ENCODE data around the gene ATP6V1B1.

ATP6V1B1 gene

GRCh38 chr2:70893186-70893585 lies 42.5 kb upstream of the ATP6V1B1 start:
- Histone ChIP-seq H3K4me3 (ENCODE audit: low read depth in 1 of 2, low read length in 1 of 2) (no peak overlapping the region), H3K36me3 (no peaks in the 10 kb centered on the region), H3K4me1 (ENCODE audit: control insufficient read depth in 1 of 2, insufficient read depth in 1 of 2, low read depth in 1 of 2, low read length in 1 of 2) (peaks cover 0 to 8% of the 10 kb centered on the region in 2 experiments), H3K9me3 (no peaks in the 10 kb centered on the region), H3K27me3 (peaks cover 100% of the 10 kb centered on the region), H3K27ac (no peak overlapping the region)
- no peak for TF ChIP-seq CTCF (IDR thresholded peaks at IDR 0.05)

GRCh38 chr2:70894765-70895164 lies 40.9 kb upstream of the ATP6V1B1 start:
- Histone ChIP-seq H3K9me3 (no peaks in the 10 kb centered on the region), H3K4me3 (ENCODE audit: low read depth in 1 of 2, low read length in 1 of 2) (no peak overlapping the region), H3K27me3 (peaks cover 100% of the 10 kb centered on the region), H3K27ac (no peak overlapping the region), H3K36me3 (no peaks in the 10 kb centered on the region), H3K4me1 (ENCODE audit: control insufficient read depth in 1 of 2, insufficient read depth in 1 of 2, low read depth in 1 of 2, low read length in 1 of 2) (no peaks in the 10 kb centered on the region)
- TF ChIP-seq CTCF (IDR thresholded peaks at IDR 0.05), result no peak

- Histone ChIP-seq H3K4me3 (ENCODE audit: low read depth in 1 of 2, low read length in 1 of 2) (no peak overlapping the region), H3K4me1 (ENCODE audit: control insufficient read depth in 1 of 2, insufficient read depth in 1 of 2, low read depth in 1 of 2, low read length in 1 of 2) (peaks cover 0 to 1% of the 10 kb centered on the region in 2 experiments), H3K36me3 (no peaks in the 10 kb centered on the region), H3K27me3 (peaks cover 100% of the 10 kb centered on the region), H3K9me3 (no peaks in the 10 kb centered on the region), H3K27ac (no peak overlapping the region)
- TF ChIP-seq CTCF (IDR thresholded peaks at IDR 0.05), result no peak
Measured at GRCh38 chr2:70895249-70895648, 40.5 kb upstream of the ATP6V1B1 start.

- H3K4me1 ChIP-seq (ENCODE audit: control insufficient read depth in 1 of 2, insufficient read depth in 1 of 2, low read depth in 1 of 2, low read length in 1 of 2), result peaks cover 5 to 11% of the 10 kb centered on the region in 2 experiments
- TF ChIP-seq CTCF (IDR thresholded peaks at IDR 0.05), result no peak
- no peak overlapping the region for H3K4me3 ChIP-seq (ENCODE audit: low read depth in 1 of 2, low read length in 1 of 2)
- H3K9me3 ChIP-seq, result no peaks in the 10 kb centered on the region
- no peak overlapping the region for H3K27ac ChIP-seq
- peaks cover 100% of the 10 kb centered on the region for H3K27me3 ChIP-seq
- no peaks in the 10 kb centered on the region for H3K36me3 ChIP-seq
Measured at GRCh38 chr2:70895998-70896764, 39.5 kb upstream of the ATP6V1B1 start.

- H3K9me3 ChIP-seq, result no peaks in the 10 kb centered on the region
- no peak for TF ChIP-seq CTCF (IDR thresholded peaks at IDR 0.05)
- H3K27ac ChIP-seq, result no peak overlapping the region
- H3K4me1 ChIP-seq (ENCODE audit: control insufficient read depth in 1 of 2, insufficient read depth in 1 of 2, low read depth in 1 of 2, low read length in 1 of 2), result peaks cover 5 to 12% of the 10 kb centered on the region in 2 experiments
- H3K4me3 ChIP-seq (ENCODE audit: low read depth in 1 of 2, low read length in 1 of 2), result no peak overlapping the region
- H3K36me3 ChIP-seq, result no peaks in the 10 kb centered on the region
- peaks cover 100% of the 10 kb centered on the region for H3K27me3 ChIP-seq
Measured at GRCh38 chr2:70896765-70897202, 38.9 kb upstream of the ATP6V1B1 start.
